K562 (cell line): ENCODE data around the gene CLASP1. TPM values are rescaled to one million over a fixed set of nuclear protein-coding genes. Genes with fewer than 3 reads are reported as not detected.

Source experiments
- ARID1B ChIP-seq: fragments of 450-650 bp; IDR thresholded peaks from 2 replicates; pipeline ENCODE4 v1.6.1; 2016; ENCODE audit warnings: antibody characterized with exemption, mild to moderate bottlenecking, inconsistent platforms
- ATF1 ChIP-seq, 2 experiments: fragments of 450-650 bp in 1 of 2; IDR thresholded peaks; 2 replicates each; pipeline ENCODE4 v1.6.1; 2016; ENCODE audit warnings: missing compliant biosample characterization in 1 of 2, missing genetic modification characterization in 1 of 2
- BRCA1 ChIP-seq, 2 experiments: fragments of 450-650 bp in 1 of 2; sonication (generic) in 1 of 2; formaldehyde crosslinking in 1 of 2; IDR thresholded peaks; 2 replicates each; pipeline versions ENCODE4 v1.5.0 to v1.6.1; 2017 to 2020; ENCODE audit warnings: mild to moderate bottlenecking in 1 of 2, missing genetic modification reagents in 1 of 2
- BRF1 ChIP-seq: IDR thresholded peaks from 3 replicates; pipeline ENCODE4 v1.6.1; 2011; ENCODE audit warnings: borderline replicate concordance, mild to moderate bottlenecking; ENCODE audit not compliant: insufficient read length; ENCODE audit errors: extremely low read depth
- ETS2 ChIP-seq: IDR thresholded peaks from 2 replicates; pipeline ENCODE4 v1.6.1; 2016; ENCODE audit warnings: borderline replicate concordance, missing genetic modification characterization, mild to moderate bottlenecking, moderate library complexity, missing compliant biosample characterization; ENCODE audit not compliant: poor library complexity, severe bottlenecking
- FOXK2 ChIP-seq, 2 experiments: fragments of 450-650 bp; IDR thresholded peaks in 1 of 2; conservative IDR thresholded peaks in 1 of 2; 2 replicates each; pipeline ENCODE4 v1.6.1; 2016; ENCODE audit warnings: low read depth in 2 of 2, mild to moderate bottlenecking in 1 of 2
- HES1 ChIP-seq: fragments of 450-650 bp; IDR thresholded peaks from 2 replicates; pipeline ENCODE4 v1.6.1; 2016; ENCODE audit warnings: low read depth, mild to moderate bottlenecking, moderate library complexity
- HOXB6 ChIP-seq: fragments of 250-450 bp; sonication (Bioruptor Pico); IDR thresholded peaks from 2 replicates; pipeline ENCODE4 v1.5.1; 2022; ENCODE audit warnings: mild to moderate bottlenecking, borderline replicate concordance
- PHB ChIP-seq: fragments of 250-450 bp; sonication (Bioruptor Pico); IDR thresholded peaks from 2 replicates; pipeline ENCODE4 v1.5.0; 2021
- RBM17 ChIP-seq: fragments of 200-400 bp; formaldehyde crosslinking; IDR thresholded peaks from 2 replicates; pipeline ENCODE4 v1.6.1; 2017; ENCODE audit warnings: low read depth, mild to moderate bottlenecking, low read length, borderline replicate concordance
- RCOR1 ChIP-seq, 2 experiments: IDR thresholded peaks; 2 replicates each; pipeline ENCODE4 v1.6.1; 2012; ENCODE audit warnings: low read depth in 2 of 2, low read length in 2 of 2, borderline replicate concordance in 1 of 2, improper control_type of control experiment in 1 of 2
- SAP30 ChIP-seq: fragments of 200-600 bp; sonication (generic); IDR thresholded peaks from 2 replicates; pipeline ENCODE4 v1.6.1; 2012; ENCODE audit warnings: borderline replicate concordance, low read depth, mild to moderate bottlenecking, moderate library complexity, low read length, control low read depth, inconsistent platforms; ENCODE audit not compliant: insufficient read depth, poor library complexity, severe bottlenecking
- TCFL5 ChIP-seq: fragments of 250-450 bp; sonication (Bioruptor Pico); conservative IDR thresholded peaks from 2 replicates; pipeline ENCODE4 v1.6.1; 2021; ENCODE audit warnings: mild to moderate bottlenecking, moderate library complexity, matching md5 sums
- TGIF2 ChIP-seq: sonication (generic); formaldehyde crosslinking; IDR thresholded peaks from 2 replicates; pipeline ENCODE4 v1.8.1; 2022; ENCODE audit warnings: mild to moderate bottlenecking, missing genetic modification reagents, moderate library complexity
- THAP12 ChIP-seq: fragments of 250-450 bp; sonication (Bioruptor Pico); IDR thresholded peaks from 2 replicates; pipeline ENCODE4 v1.9.0; 2021; ENCODE audit warnings: mild to moderate bottlenecking, inconsistent platforms
- ZNF79 ChIP-seq: fragments of 250-450 bp; sonication (Bioruptor Pico); IDR thresholded peaks from 2 replicates; pipeline ENCODE4 v1.4.0; 2020; ENCODE audit warnings: low read depth, mild to moderate bottlenecking, moderate library complexity
- polyA plus RNA-seq, 8 experiments: library from polyadenylated mRNA; depleted of rRNA in 4 of 8; stranded (reverse) in 5 of 8; unstranded in 3 of 8; fragments of >200 nt; fragmentation: Nextera tagmentation in 2 of 8; fragmentation: Illumina TruSeq in 1 of 8; extraction: Ambion mirVana in 2 of 8; extraction: Trizol in 1 of 8; gene quantifications; 2 replicates each; pipeline versions ENCODE4 v1.2.1 to v1.2.3, GENCODE V29; 2011 to 2014; ENCODE audit warnings: inconsistent platforms in 1 of 8, missing spikeins in 1 of 8
- total RNA-seq, 7 experiments: library from RNA; depleted of rRNA in 6 of 7; stranded (reverse); fragments of >200 nt in 6 of 7; fragmentation: Illumina TruSeq in 2 of 7; extraction: Trizol in 2 of 7; gene quantifications; 2 replicates each; pipeline versions ENCODE4 v1.2.1 to v1.2.3, GENCODE V29; 2011 to 2021; ENCODE audit warnings: low replicate concordance in 1 of 7
- TF ChIP-seq, protein P1 (sequence below), 2 experiments: IDR thresholded peaks in 1 of 2; conservative IDR thresholded peaks in 1 of 2; 2 replicates each; pipeline ENCODE4 v1.6.1; 2016; ENCODE audit warnings: low read depth in 2 of 2, mild to moderate bottlenecking in 1 of 2, missing compliant biosample characterization in 1 of 2, missing genetic modification characterization in 1 of 2, moderate library complexity in 1 of 2
- TF ChIP-seq, protein P2 (sequence below): conservative IDR thresholded peaks from 2 replicates; pipeline ENCODE4 v1.6.1; 2011; ENCODE audit warnings: low read depth, mild to moderate bottlenecking, low read length; ENCODE audit not compliant: control insufficient read depth

The CLASP1 gene
- total and polyA plus RNA-seq, 9 of the 15 experiments (the other 6 are each of a cell fraction or from before 2014, with no cell fraction given): 1.7 to 40.3 (median 20.7) TPM

DNA sequence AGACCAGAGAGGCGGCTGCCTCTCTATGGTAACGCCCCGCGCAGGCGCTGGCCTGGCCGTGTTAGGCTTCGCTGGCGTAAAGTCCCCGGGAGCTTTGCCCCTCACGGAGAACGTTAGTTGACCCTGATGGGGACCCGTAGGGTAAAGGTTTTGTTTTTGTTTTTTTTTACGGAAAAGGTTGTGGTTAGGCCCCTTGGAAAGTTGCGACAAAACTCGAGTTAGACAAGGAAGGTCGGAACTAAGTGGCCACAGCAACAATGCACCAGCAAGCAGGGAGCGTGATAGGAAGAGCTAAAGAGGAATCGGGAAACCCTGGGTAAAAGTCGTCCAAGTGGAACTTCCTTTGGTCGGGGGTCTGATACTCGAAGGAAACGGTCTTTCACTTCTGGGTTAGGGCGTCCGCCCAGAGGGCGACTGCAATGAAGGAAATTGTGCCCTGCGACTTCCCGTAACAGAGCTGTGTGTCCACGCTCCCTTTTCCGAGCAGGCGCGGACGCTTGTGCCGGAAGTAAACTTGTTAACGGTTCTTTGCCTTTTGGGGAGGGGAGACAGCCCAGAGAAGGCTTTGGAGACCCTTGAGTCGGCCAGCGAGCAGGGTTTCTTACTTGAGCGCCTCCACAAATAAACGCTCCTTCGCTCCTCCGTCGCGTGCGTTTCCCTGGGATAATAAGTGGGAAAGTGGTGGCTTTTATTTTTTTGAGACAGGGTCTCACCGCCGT lies 493 bp upstream of the CLASP1 start (continued):
- 0 out of 4 replicates have a peak, but pooled peaks of 1 of the 2 experiments have one; percentile 9 for TF ChIP-seq RCOR1 (IDR thresholded peaks at IDR 0.05; ENCODE audit: borderline replicate concordance in 1 of 2, low read depth in 2 of 2, low read length in 2 of 2)
- TF ChIP-seq, protein P1, sequence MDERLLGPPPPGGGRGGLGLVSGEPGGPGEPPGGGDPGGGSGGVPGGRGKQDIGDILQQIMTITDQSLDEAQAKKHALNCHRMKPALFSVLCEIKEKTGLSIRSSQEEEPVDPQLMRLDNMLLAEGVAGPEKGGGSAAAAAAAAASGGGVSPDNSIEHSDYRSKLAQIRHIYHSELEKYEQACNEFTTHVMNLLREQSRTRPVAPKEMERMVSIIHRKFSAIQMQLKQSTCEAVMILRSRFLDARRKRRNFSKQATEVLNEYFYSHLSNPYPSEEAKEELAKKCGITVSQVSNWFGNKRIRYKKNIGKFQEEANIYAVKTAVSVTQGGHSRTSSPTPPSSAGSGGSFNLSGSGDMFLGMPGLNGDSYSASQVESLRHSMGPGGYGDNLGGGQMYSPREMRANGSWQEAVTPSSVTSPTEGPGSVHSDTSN (CRISPR knock-in tag; IDR thresholded peaks at IDR 0.05; ENCODE audit: low read depth): no peak
- TF ChIP-seq, protein P1 (tag; conservative IDR thresholded peaks at IDR 0.05; ENCODE audit: low read depth): no peak
- no peak for TF ChIP-seq ZNF79
- no peak for TF ChIP-seq BRF1
- TF ChIP-seq, protein P2, sequence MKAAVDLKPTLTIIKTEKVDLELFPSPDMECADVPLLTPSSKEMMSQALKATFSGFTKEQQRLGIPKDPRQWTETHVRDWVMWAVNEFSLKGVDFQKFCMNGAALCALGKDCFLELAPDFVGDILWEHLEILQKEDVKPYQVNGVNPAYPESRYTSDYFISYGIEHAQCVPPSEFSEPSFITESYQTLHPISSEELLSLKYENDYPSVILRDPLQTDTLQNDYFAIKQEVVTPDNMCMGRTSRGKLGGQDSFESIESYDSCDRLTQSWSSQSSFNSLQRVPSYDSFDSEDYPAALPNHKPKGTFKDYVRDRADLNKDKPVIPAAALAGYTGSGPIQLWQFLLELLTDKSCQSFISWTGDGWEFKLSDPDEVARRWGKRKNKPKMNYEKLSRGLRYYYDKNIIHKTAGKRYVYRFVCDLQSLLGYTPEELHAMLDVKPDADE: peak; percentile 72; the same call in 1 of the 2 replicates
- TF ChIP-seq RBM17: no peak
- no peak for TF ChIP-seq ATF1 (CRISPR knock-in tag; IDR thresholded peaks at IDR 0.05)
- TF ChIP-seq ATF1 (tag; IDR thresholded peaks at IDR 0.05): peak; percentile 57
- TF ChIP-seq TGIF2: no peak
- no peak for TF ChIP-seq PHB (CRISPR knock-in tag)
- peak; percentile 23; the same call in 1 of the 2 replicates for TF ChIP-seq ARID1B
- TF ChIP-seq TCFL5 (CRISPR knock-in tag): no peak
- peak; percentile 58 to 76; a peak in 3 of 4 replicates for TF ChIP-seq FOXK2 (conservative IDR thresholded peaks at IDR 0.05 in 1 of 2, IDR thresholded peaks at IDR 0.05 in 1 of 2; ENCODE audit: low read depth in 2 of 2)
- TF ChIP-seq SAP30: peak; percentile 32
- TF ChIP-seq ETS2 (tag): no peak
- no peak for TF ChIP-seq BRCA1 (IDR thresholded peaks at IDR 0.05)
- TF ChIP-seq BRCA1 (CRISPR knock-in tag; IDR thresholded peaks at IDR 0.05): no peak
- no peak for TF ChIP-seq HOXB6
- TF ChIP-seq HES1: no peak
- TF ChIP-seq THAP12 (CRISPR knock-in tag): no peak; the same call in 1 of the 2 replicates
